Uterus (tissue), 4 donors: Measurements from ENCODE around the gene SDHAF1. TPM values are rescaled to one million over a fixed set of nuclear protein-coding genes. Genes with fewer than 3 reads are reported as not detected.
"Not testable (repeated sequence)": the region's sequence is repeated elsewhere in the genome, so short reads cannot be mapped to it uniquely, and the experiment has no call there.

Experiments
- DNase-seq, 2 donors: peaks; one replicate each; pipeline ENCODE4 v3.0.0-alpha.2; 2019 to 2020
- H3K27ac ChIP-seq, 2 donors: fragments of 200-600 bp; sonication (generic); 1 replicate in 1 of 2; 2 replicates in 1 of 2; pipeline ENCODE4 v1.5.1; 2016 to 2018
- H3K27me3 ChIP-seq, 2 donors: fragments of 200-600 bp; sonication (generic); one replicate each; pipeline ENCODE4 v1.5.1; 2018 to 2019; ENCODE audit warnings: control low read depth in 1 of 2
- H3K36me3 ChIP-seq, 2 donors: fragments of 200-600 bp; sonication (generic); one replicate each; pipeline ENCODE4 v1.5.1; 2019; ENCODE audit warnings: control low read depth in 1 of 2
- H3K4me1 ChIP-seq, 2 donors: fragments of 200-600 bp; sonication (generic); one replicate each; pipeline ENCODE4 v1.5.1; 2018 to 2019; ENCODE audit warnings: control low read depth in 1 of 2
- H3K4me3 ChIP-seq, 2 donors: fragments of 200-600 bp; sonication (generic); 1 replicate in 1 of 2; 2 replicates in 1 of 2; pipeline ENCODE4 v1.5.1; 2018 to 2019; ENCODE audit warnings: mild to moderate bottlenecking in 1 of 2
- H3K9me3 ChIP-seq, 2 donors: fragments of 200-600 bp; sonication (generic); one replicate each; pipeline ENCODE4 v1.5.1; 2019; ENCODE audit warnings: control low read depth in 1 of 2
- CTCF ChIP-seq, 4 experiments: fragments of 200-600 bp in 2 of 4; fragments of 450-650 bp in 2 of 4; sonication (generic) in 2 of 4; IDR thresholded peaks; one replicate each; pipeline ENCODE4 v1.5.1; 2016 to 2019; ENCODE audit warnings: antibody characterized with exemption in 4 of 4, mild to moderate bottlenecking in 2 of 4, moderate library complexity in 1 of 4
- POLR2A ChIP-seq, 2 donors: fragments of 450-650 bp; IDR thresholded peaks; one replicate each; pipeline ENCODE4 v1.6.1; 2016; ENCODE audit warnings: antibody characterized with exemption in 2 of 2, mild to moderate bottlenecking in 1 of 2, moderate library complexity in 1 of 2
- intact Hi-C: fragments of 100-400 bp; cut with DNase I; formaldehyde crosslinking; loops from one replicate; pipeline ENCODE4 v1.15.1; 2023; ENCODE audit warnings: low total_unique reads
- total RNA-seq, 4 donors: library from RNA; depleted of rRNA in 3 of 4; stranded (reverse); fragments of >200 nt in 3 of 4; gene quantifications; one replicate each; pipeline versions ENCODE4 v1.1.0 to v1.2.4, GENCODE V29; 2014 to 2023
- donor health status: DM: yes; HTN: yes; CAD: no.

The SDHAF1 gene
- total RNA-seq: 10 to 100 TPM; 23.8 to 80.0 (median 43.1) TPM

GRCh38 chr19:35995048-35995993, at the start of gene SDHAF1:
TSS of gene SDHAF1 (plus strand) at chr19:35995188. CDS start at chr19:35995275, 87 bp downstream.
- peaks cover 4 to 8% of the 10 kb centered on the region in 2 donors for H3K4me1 ChIP-seq
- intact Hi-C loops: no loop called here

GRCh38 chr19:35946203-35946602, 48.8 kb upstream of the SDHAF1 start:
- H3K27me3 ChIP-seq: no peaks in the 10 kb centered on the region
- DNase-seq: no peak
- no peak overlapping the region for H3K4me3 ChIP-seq
- no peaks in the 10 kb centered on the region for H3K36me3 ChIP-seq
- no peaks in the 10 kb centered on the region for H3K9me3 ChIP-seq
- no peak overlapping the region for H3K27ac ChIP-seq
- intact Hi-C loops: no loop called here
- TF ChIP-seq POLR2A (IDR thresholded peaks at IDR 0.05): no peak
- TF ChIP-seq CTCF (IDR thresholded peaks at IDR 0.05): no peak
- no peaks in the 10 kb centered on the region for H3K4me1 ChIP-seq

More at GRCh38 chr19:35995048-35995993, at the start of gene SDHAF1:
- Histone ChIP-seq H3K4me3 (peak within 1 kb of the TSS; percentile 77 to 91), H3K9me3 (no peaks in the 10 kb centered on the region), H3K27ac (peak within 1 kb of the TSS; percentile 76 to 82), H3K27me3 (no peaks in the 10 kb centered on the region), H3K36me3 (no peaks in the 10 kb centered on the region)
- TF ChIP-seq POLR2A (IDR thresholded peaks at IDR 0.05) (peak; percentile 49 to 72), CTCF (IDR thresholded peaks at IDR 0.05) (peak in 1 of 4 experiments; percentile 2)
- DNase-seq: peak; percentile 96 to 97

GRCh38 chr19:35949131-35949530, 45.9 kb upstream of the SDHAF1 start:
- DNase-seq: no peak
- intact Hi-C loops: no loop called here
- H3K27ac ChIP-seq: no peak overlapping the region
- H3K4me1 ChIP-seq: no peaks in the 10 kb centered on the region
- H3K36me3 ChIP-seq: no peaks in the 10 kb centered on the region
- no peaks in the 10 kb centered on the region for H3K9me3 ChIP-seq
- no peaks in the 10 kb centered on the region for H3K27me3 ChIP-seq
- no peak overlapping the region for H3K4me3 ChIP-seq
- TF ChIP-seq POLR2A (IDR thresholded peaks at IDR 0.05) (no peak), CTCF (IDR thresholded peaks at IDR 0.05) (no peak)

GRCh38 chr19:35955881-35956634, 38.9 kb upstream of the SDHAF1 start:
- TF ChIP-seq CTCF (IDR thresholded peaks at IDR 0.05): no peak
- TF ChIP-seq POLR2A (IDR thresholded peaks at IDR 0.05): no peak
- Histone ChIP-seq H3K4me1 (peaks cover 0 to 10% of the 10 kb centered on the region in 2 donors), H3K4me3 (no peak overlapping the region), H3K27me3 (peaks cover 12 to 13% of the 10 kb centered on the region in 2 donors), H3K36me3 (no peaks in the 10 kb centered on the region), H3K9me3 (no peaks in the 10 kb centered on the region), H3K27ac (no peak overlapping the region)
- intact Hi-C loops: no loop called here
- no peak for DNase-seq

- Histone ChIP-seq H3K27me3 (peaks cover 12 to 20% of the 10 kb centered on the region in 2 donors), H3K4me1 (peaks cover 0 to 10% of the 10 kb centered on the region in 2 donors)
- H3K9me3 ChIP-seq, intact Hi-C loops, H3K4me3 ChIP-seq, DNase-seq, H3K36me3 ChIP-seq, H3K27ac ChIP-seq: not testable (repeated sequence)
Observed at GRCh38 chr19:35957411-35957810, 37.6 kb upstream of the SDHAF1 start.
